Osteocyte (in vitro differentiated cells): Measurements from ENCODE around the gene DOCK3. TPM values are rescaled to one million over a fixed set of nuclear protein-coding genes. Genes with fewer than 3 reads are reported as not detected.
"Not testable (repeated sequence)": the region's sequence is repeated elsewhere in the genome, so short reads cannot be mapped to it uniquely, and the experiment has no call there.

ENCODE experiments used
- DNase-seq: peaks from one replicate; pipeline ENCODE4 v3.0.0; 2021; ENCODE audit warnings: mixed read lengths; ENCODE audit not compliant: unreplicated experiment; ENCODE audit errors: extremely low spot score
- H3K27ac Mint-ChIP-seq: one replicate; pipeline ENCODE4 v1.8.0; 2021; ENCODE audit warnings: mild to moderate bottlenecking, mixed read lengths; ENCODE audit not compliant: unreplicated experiment
- H3K27me3 Mint-ChIP-seq: one replicate; pipeline ENCODE4 v1.8.0; 2021; ENCODE audit warnings: mixed read lengths; ENCODE audit not compliant: unreplicated experiment
- H3K36me3 Mint-ChIP-seq: one replicate; pipeline ENCODE4 v1.8.0; 2021; ENCODE audit warnings: mixed read lengths; ENCODE audit not compliant: unreplicated experiment
- H3K4me1 Mint-ChIP-seq: one replicate; pipeline ENCODE4 v1.8.0; 2021; ENCODE audit warnings: mixed read lengths; ENCODE audit not compliant: unreplicated experiment
- H3K4me3 Mint-ChIP-seq: one replicate; pipeline ENCODE4 v1.8.0; 2021; ENCODE audit warnings: mild to moderate bottlenecking, moderate library complexity, mixed read lengths; ENCODE audit not compliant: unreplicated experiment
- H3K9me3 Mint-ChIP-seq: one replicate; pipeline ENCODE4 v1.8.0; 2021; ENCODE audit warnings: mixed read lengths; ENCODE audit not compliant: unreplicated experiment
- CTCF ChIP-seq: fragments of 200-600 bp; sonication (generic); IDR thresholded peaks from 2 replicates; pipeline ENCODE4 v1.5.0; 2021; ENCODE audit warnings: antibody characterized with exemption, mild to moderate bottlenecking, moderate library complexity
- total RNA-seq: library from RNA; stranded (reverse); gene quantifications from 2 replicates; pipeline ENCODE4 v1.2.1, GENCODE V29; 2021

The DOCK3 gene
- total RNA-seq, 1 donor from 2014 or later = 0.24 TPM

- no peak for TF ChIP-seq CTCF
- no peak for DNase-seq
- Mint-ChIP-seq H3K27ac (no peak overlapping the region), H3K4me3 (no peak overlapping the region), H3K9me3 (peaks cover 5% of the 10 kb centered on the region), H3K36me3 (no peaks in the 10 kb centered on the region), H3K4me1 (no peaks in the 10 kb centered on the region), H3K27me3 (no peaks in the 10 kb centered on the region)
These were observed 686.1 kb downstream of the DOCK3 start for GRCh38 chr3:51360806-51361205.

- Mint-ChIP-seq H3K9me3 (peaks cover 5% of the 10 kb centered on the region), H3K36me3 (no peaks in the 10 kb centered on the region), H3K4me1 (no peaks in the 10 kb centered on the region), H3K27ac (no peak overlapping the region), H3K27me3 (peaks cover 3% of the 10 kb centered on the region), H3K4me3 (no peak overlapping the region)
- DNase-seq = no peak
- TF ChIP-seq CTCF = no peak
These were observed 687.0 kb downstream of the DOCK3 start for GRCh38 chr3:51361746-51362145.

- H3K27ac Mint-ChIP-seq = no peak overlapping the region
- H3K36me3 Mint-ChIP-seq = no peaks in the 10 kb centered on the region
- peaks cover 3% of the 10 kb centered on the region for H3K27me3 Mint-ChIP-seq
- no peak for DNase-seq
- H3K4me3 Mint-ChIP-seq = no peak overlapping the region
- H3K9me3 Mint-ChIP-seq = peaks cover 5% of the 10 kb centered on the region
- H3K4me1 Mint-ChIP-seq = no peaks in the 10 kb centered on the region
- TF ChIP-seq CTCF = no peak
These were observed 687.7 kb downstream of the DOCK3 start for GRCh38 chr3:51362476-51362875.

GRCh38 chr3:51368276-51368675, 693.5 kb downstream of the DOCK3 start:
- not testable (repeated sequence) for H3K27ac Mint-ChIP-seq, H3K4me3 Mint-ChIP-seq, H3K4me1 Mint-ChIP-seq, H3K36me3 Mint-ChIP-seq, DNase-seq, H3K9me3 Mint-ChIP-seq, H3K27me3 Mint-ChIP-seq

- Mint-ChIP-seq H3K27me3 (no peaks in the 10 kb centered on the region), H3K4me3 (no peak overlapping the region), H3K36me3 (no peaks in the 10 kb centered on the region), H3K4me1 (no peaks in the 10 kb centered on the region), H3K27ac (no peak overlapping the region), H3K9me3 (no peaks in the 10 kb centered on the region)
- no peak for DNase-seq
- peak; percentile 86 for TF ChIP-seq CTCF
These were observed 697.3 kb downstream of the DOCK3 start for GRCh38 chr3:51371943-51372557.
